AG09319 (cell line): ENCODE data around the gene SKP1.

Experiments used
- DNase-seq: peaks from one replicate; pipeline ENCODE4 v3.0.0-alpha.2; 2010; ENCODE audit warnings: low read depth; ENCODE audit errors: extremely low read depth
- CTCF ChIP-seq: IDR thresholded peaks from 2 replicates; pipeline ENCODE4 v1.5.1; 2011; ENCODE audit warnings: low read depth, mild to moderate bottlenecking, inconsistent platforms, low read length, moderate library complexity

The SKP1 gene

GRCh38 chr5:134188092-134188491 lies 11.3 kb upstream of the SKP1 start:
- TF ChIP-seq CTCF, result no peak
- no peak for DNase-seq

GRCh38 chr5:134184155-134185135 lies 7.7 kb upstream of the SKP1 start:
- TF ChIP-seq CTCF, result peak; percentile 95
- peak; percentile 20 for DNase-seq

GRCh38 chr5:134183481-134183880 lies 6.7 kb upstream of the SKP1 start:
- no peak for TF ChIP-seq CTCF
- no peak for DNase-seq

- TF ChIP-seq CTCF, result no peak
- DNase-seq, result no peak
Measured at GRCh38 chr5:134178096-134178419, 1.3 kb upstream of the SKP1 start.

GRCh38 chr5:134177369-134178095 lies 782 bp upstream of the SKP1 start:
- TF ChIP-seq CTCF, result no peak
- DNase-seq, result no peak

GRCh38 chr5:134175921-134176510 lies 734 bp downstream of the SKP1 start:
- TF ChIP-seq CTCF, result no peak
- DNase-seq, result no peak
